ENCODE data around the gene SNX19.

DNA sequence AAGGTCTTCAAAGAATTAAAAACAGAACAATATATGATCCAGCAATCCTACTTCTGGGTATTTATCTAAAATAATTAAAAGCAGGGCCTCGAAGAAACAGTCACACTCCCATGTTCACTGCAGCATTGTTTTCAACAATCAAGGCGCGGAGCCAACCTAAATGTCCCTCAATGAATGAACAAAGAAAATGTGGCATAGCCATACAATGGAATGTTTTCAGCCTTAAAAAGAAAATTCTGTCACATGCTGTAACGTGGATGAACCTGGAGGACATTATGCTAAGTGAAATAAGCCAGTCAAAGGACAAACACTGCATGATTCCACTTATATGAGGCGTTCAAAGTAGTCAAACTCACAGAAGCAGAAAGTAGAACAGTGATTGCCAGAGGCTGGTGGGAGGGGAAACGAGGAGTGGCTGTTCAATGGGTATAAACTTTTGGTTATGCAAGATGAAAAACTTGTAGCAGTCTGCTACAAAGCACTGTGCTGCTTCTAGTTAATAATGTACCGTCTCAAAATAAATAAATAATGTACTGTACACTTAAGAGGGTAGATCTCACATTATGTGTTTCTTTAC, 41.2 kb downstream of the SNX19 start:
- TF ChIP-seq POLR2A (IDR thresholded peaks at IDR 0.05) (no peak), POLR2AphosphoS5 (IDR thresholded peaks at IDR 0.05) (no peak)
- TF ChIP-seq, protein P1, sequence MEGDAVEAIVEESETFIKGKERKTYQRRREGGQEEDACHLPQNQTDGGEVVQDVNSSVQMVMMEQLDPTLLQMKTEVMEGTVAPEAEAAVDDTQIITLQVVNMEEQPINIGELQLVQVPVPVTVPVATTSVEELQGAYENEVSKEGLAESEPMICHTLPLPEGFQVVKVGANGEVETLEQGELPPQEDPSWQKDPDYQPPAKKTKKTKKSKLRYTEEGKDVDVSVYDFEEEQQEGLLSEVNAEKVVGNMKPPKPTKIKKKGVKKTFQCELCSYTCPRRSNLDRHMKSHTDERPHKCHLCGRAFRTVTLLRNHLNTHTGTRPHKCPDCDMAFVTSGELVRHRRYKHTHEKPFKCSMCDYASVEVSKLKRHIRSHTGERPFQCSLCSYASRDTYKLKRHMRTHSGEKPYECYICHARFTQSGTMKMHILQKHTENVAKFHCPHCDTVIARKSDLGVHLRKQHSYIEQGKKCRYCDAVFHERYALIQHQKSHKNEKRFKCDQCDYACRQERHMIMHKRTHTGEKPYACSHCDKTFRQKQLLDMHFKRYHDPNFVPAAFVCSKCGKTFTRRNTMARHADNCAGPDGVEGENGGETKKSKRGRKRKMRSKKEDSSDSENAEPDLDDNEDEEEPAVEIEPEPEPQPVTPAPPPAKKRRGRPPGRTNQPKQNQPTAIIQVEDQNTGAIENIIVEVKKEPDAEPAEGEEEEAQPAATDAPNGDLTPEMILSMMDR (IDR thresholded peaks at IDR 0.05) = no peak
